Stimulated activated naive CD4-positive, alpha-beta T cell treated with Interleukin-2 at 50 U/mL for 16 hours (primary cell): Measurements from ENCODE around the gene PREPL.
"Not testable (repeated sequence)": the region's sequence is repeated elsewhere in the genome, so short reads cannot be mapped to it uniquely, and the experiment has no call there.

Source experiments
- DNase-seq: peaks from one replicate; lab custom pipeline; 2025; lab: John Stamatoyannopoulos, UW

The PREPL gene

GRCh38 chr2:44361330-44362206 is at the start of gene PREPL, which contains the start of gene CAMKMT:
Gene PREPL (minus strand): TSS chr2:44361494. CDS start chr2:44346342, 15,152 bp downstream.
Gene CAMKMT (plus strand): TSS chr2:44361947.
- peak; percentile 97 for DNase-seq

- no peak for DNase-seq
Measured at GRCh38 chr2:44398243-44398897, 37.1 kb upstream of the PREPL start.

GRCh38 chr2:44397447-44398175 is 36.3 kb upstream of the PREPL start:
- no peak for DNase-seq

GRCh38 chr2:44392338-44392943 is 31.1 kb upstream of the PREPL start:
- DNase-seq: peak; percentile 17

- DNase-seq: no peak
Measured at GRCh38 chr2:44389895-44390294, 28.6 kb upstream of the PREPL start.

- no peak for DNase-seq
Measured at GRCh38 chr2:44388877-44389276, 27.6 kb upstream of the PREPL start.

- not testable (repeated sequence) for DNase-seq
Measured at GRCh38 chr2:44385226-44385625, 23.9 kb upstream of the PREPL start.

GRCh38 chr2:44377486-44377885 is 16.2 kb upstream of the PREPL start:
- DNase-seq: no peak

- DNase-seq: no peak
Measured at GRCh38 chr2:44372246-44372645, 11.0 kb upstream of the PREPL start.

GRCh38 chr2:44371445-44371844 is 10.2 kb upstream of the PREPL start:
- no peak for DNase-seq

GRCh38 chr2:44369392-44369791 is 8.1 kb upstream of the PREPL start:
- no peak for DNase-seq

GRCh38 chr2:44367591-44367990 is 6.3 kb upstream of the PREPL start:
- DNase-seq: no peak

- DNase-seq: no peak
Measured at GRCh38 chr2:44364604-44365003, 3.3 kb upstream of the PREPL start.

GRCh38 chr2:44362207-44363015 is 1.1 kb upstream of the PREPL start:
- peak; percentile 35 for DNase-seq

GRCh38 chr2:44360749-44361329 is 455 bp downstream of the PREPL start:
- DNase-seq: peak; percentile 11

- DNase-seq: peak; percentile 24
Measured at GRCh38 chr2:44358503-44358902, 2.8 kb downstream of the PREPL start.

GRCh38 chr2:44354761-44355160 is 6.5 kb downstream of the PREPL start:
- DNase-seq: no peak

GRCh38 chr2:44352510-44352909 is 8.8 kb downstream of the PREPL start:
- no peak for DNase-seq

GRCh38 chr2:44351676-44352075 is 9.6 kb downstream of the PREPL start:
- no peak for DNase-seq

GRCh38 chr2:44351088-44351487 is 10.2 kb downstream of the PREPL start:
- no peak for DNase-seq

GRCh38 chr2:44349506-44349905 is 11.8 kb downstream of the PREPL start:
- DNase-seq: no peak
